Measurements from ENCODE around the gene ADH6.
"Not testable (repeated sequence)": the region's sequence is repeated elsewhere in the genome, so short reads cannot be mapped to it uniquely, and the experiment has no call there.

The ADH6 gene

DNA sequence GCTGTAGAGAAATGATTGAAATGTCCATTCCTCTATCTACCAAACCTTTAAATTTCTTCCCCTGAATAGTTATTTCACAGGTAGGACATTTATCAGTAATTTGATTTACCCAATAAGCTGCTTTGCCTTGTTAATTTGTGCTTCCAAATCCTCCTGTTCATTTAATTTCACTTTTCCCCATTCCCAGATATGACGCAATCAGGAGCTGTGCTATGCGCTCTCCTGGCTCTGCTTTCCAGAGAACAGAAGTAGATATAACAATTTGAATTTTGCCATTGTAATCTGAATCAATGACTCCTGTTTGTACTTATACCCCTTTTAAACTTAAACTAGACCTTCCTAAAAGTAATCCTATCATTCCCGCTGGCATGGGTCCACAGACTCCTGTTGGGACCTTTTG, 29.1 kb downstream of the ADH6 start:
- DNase-seq, result not testable (repeated sequence)

DNA sequence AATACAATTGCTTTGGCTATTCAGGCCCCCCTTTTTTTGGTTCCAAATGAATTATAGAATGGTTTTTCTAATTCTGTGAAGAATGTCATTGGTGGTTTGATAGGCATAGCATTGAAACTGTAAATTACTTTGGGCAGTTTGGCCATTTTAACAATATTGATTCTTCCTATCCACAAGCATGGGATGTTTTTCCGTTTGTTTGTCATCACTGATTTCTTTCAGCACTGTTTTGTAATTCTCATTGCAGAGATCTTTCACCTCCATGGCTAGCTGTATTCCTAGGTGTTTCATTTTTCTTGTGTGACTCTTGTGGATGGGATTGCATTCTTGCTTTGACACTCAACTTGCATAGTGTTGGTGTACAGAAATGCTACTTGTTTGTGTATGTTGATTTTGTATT, 33.0 kb downstream of the ADH6 start:
- no peak for DNase-seq

DNA sequence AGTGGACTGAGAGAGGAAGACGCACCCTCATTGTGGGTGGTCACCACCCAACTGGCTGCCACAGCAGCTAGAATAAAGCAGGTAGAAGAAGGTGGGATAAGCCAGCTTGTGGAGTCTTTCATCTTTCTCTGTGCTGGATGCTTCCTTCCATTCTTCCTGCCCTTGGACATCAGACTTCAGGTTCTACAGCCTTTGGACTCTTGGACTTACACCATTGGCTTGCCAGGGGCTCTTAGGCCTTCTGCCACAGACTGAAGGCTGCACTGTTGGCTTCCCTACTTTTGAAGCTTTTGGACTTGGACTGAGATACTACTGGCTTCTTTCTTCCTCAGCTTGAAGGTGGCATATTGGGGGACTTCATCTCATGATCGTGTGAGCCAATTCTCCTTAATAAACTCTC, 33.5 kb downstream of the ADH6 start:
- DNase-seq, result no peak

GRCh38 chr4:99180382-99181070, 38.5 kb downstream of the ADH6 start:
- DNase-seq, result no peak

DNA sequence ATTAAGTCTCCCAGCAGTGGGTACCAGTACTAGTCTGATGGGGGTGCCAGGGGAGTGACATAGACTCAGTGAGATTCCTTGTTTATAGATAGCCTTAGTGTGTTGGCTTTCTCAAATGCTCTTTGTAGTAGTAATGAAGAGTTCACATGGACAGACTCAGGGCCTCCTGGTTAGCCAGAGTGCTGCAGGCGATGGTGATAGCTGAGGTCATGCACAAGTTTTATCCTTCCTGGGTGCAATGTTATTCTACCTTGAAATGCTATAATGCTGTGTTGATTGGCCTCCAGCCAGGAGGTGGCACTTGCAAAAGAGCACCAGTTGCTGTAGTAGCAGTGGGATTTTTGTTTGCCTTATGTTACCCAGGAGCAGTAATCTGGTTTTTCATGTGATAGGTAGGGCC, 39.4 kb downstream of the ADH6 start:
- no peak for DNase-seq

- DNase-seq, result no peak
These were observed 39.9 kb downstream of the ADH6 start for GRCh38 chr4:99179178-99179577.

DNA sequence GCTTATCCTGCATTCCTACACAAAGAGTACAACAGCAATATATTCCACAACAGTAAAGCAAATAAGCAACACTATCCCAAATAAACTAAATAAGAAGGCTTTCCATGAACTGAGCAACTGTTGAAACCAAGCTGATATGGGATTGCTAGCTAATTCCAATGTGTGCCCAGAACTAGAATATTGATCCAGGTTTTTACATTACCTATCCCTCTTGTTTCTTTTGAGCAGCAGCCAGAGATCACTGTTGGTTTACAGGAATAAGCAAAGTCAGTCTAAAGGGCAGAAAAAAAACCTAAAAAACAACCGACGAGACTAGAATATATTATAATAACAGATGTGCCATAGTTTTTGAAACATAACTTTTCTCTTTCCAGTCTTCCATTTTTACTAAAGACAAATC, 52.5 kb downstream of the ADH6 start:
- DNase-seq, result no peak

DNA sequence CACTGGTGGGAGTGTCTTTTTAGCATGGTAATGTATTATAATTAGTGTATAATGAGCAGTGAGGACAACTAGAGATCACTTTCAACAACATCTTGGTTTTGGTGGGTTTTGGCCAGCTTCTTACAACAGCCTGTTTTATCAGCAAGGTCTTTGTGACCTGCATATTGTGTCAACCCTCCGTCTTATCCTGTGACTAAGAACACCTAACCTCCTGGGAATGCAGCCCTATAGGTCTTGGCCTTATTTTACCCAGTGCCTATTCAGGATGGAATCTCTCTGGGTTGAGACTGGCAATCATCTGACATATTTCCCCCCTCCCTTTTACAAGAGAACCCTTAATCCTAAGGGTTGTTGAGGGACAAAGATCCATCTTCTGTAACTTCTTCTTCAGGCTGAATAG, 53.1 kb downstream of the ADH6 start:
- no peak for DNase-seq

GRCh38 chr4:99161373-99162099, 57.5 kb downstream of the ADH6 start:
- no peak for DNase-seq

DNA sequence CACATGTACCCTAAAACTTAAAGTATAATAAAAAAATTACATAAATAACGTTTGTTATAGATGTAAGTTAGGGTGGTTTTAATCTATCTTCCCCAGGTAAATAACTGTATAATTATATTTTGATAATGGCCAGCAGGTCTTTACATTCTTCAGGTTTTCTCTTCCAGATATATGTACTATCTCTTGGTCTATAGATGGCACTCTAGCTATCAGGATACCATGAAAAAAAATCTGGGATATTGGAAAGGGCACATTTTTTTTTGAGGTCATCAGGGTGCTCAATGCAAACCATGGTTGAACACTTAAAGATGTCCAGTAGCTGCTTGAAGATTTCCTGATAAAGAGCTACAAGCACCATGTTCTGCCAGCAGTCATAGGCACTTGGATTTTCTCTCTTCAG, 59.3 kb downstream of the ADH6 start:
- no peak for DNase-seq

- no peak for DNase-seq
These were observed 61.5 kb downstream of the ADH6 start for GRCh38 chr4:99157478-99157935.

DNA sequence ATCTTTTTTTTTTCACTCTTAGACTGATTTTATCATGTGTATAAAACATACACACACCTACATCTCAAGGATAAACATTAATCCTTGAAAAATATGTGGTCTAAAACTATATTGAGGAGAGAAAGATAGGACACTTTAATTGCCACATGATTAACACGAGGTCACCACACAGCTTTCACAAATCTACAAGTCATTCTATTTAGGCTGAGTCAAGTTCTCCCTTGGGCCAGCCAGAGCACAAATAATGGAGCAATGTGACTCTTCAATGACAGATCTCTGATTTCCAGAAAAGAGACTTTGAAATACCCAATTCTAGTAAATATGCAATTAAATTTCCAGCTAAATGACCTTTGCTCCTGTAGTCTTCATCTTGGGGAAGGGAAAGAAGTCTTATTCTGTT, 62.1 kb downstream of the ADH6 start:
- DNase-seq, result no peak

GRCh38 chr4:99154658-99155342, 64.2 kb downstream of the ADH6 start:
- DNase-seq, result no peak
